Stomach (tissue), 4 donors: ENCODE results near the gene OBSCN.

Experiments used
- EP300 ChIP-seq: sonication (generic); formaldehyde crosslinking; IDR thresholded peaks from one replicate; pipeline ENCODE4 v1.6.1; 2017; ENCODE audit warnings: antibody characterized with exemption
- POLR2A ChIP-seq, 4 donors: fragments of 450-650 bp; IDR thresholded peaks; one replicate each; pipeline ENCODE4 v1.6.1; 2016; ENCODE audit warnings: antibody characterized with exemption in 4 of 4, control low read depth in 2 of 4, mild to moderate bottlenecking in 1 of 4, moderate library complexity in 1 of 4
- TF ChIP-seq, protein P1 (sequence below), 7 experiments: fragments of 450-650 bp in 4 of 7; fragments of 200-600 bp in 3 of 7; sonication (generic) in 3 of 7; IDR thresholded peaks; one replicate each; pipeline ENCODE4 v1.5.1; 2016 to 2019; ENCODE audit warnings: antibody characterized with exemption in 7 of 7, control low read depth in 2 of 7, mild to moderate bottlenecking in 1 of 7

- TF ChIP-seq, protein P1, sequence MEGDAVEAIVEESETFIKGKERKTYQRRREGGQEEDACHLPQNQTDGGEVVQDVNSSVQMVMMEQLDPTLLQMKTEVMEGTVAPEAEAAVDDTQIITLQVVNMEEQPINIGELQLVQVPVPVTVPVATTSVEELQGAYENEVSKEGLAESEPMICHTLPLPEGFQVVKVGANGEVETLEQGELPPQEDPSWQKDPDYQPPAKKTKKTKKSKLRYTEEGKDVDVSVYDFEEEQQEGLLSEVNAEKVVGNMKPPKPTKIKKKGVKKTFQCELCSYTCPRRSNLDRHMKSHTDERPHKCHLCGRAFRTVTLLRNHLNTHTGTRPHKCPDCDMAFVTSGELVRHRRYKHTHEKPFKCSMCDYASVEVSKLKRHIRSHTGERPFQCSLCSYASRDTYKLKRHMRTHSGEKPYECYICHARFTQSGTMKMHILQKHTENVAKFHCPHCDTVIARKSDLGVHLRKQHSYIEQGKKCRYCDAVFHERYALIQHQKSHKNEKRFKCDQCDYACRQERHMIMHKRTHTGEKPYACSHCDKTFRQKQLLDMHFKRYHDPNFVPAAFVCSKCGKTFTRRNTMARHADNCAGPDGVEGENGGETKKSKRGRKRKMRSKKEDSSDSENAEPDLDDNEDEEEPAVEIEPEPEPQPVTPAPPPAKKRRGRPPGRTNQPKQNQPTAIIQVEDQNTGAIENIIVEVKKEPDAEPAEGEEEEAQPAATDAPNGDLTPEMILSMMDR (IDR thresholded peaks at IDR 0.05): no peak
- no peak for TF ChIP-seq POLR2A (IDR thresholded peaks at IDR 0.05)
- TF ChIP-seq EP300: no peak
Measured at GRCh38 chr1:228258486-228258885, 50.6 kb downstream of the OBSCN start.
